GM19455 (cell line): ENCODE data around the gene PLCB4.

ENCODE experiments used
- ATAC-seq: cut with Tn5 transposase; IDR thresholded peaks from one replicate; pipeline ENCODE4 v1.9.1; 2021; ENCODE audit not compliant: unreplicated experiment

PLCB4 gene

GRCh38 chr20:9416421-9416820, 347.5 kb downstream of the PLCB4 start:
- no peak for ATAC-seq

GRCh38 chr20:9417665-9418064, 348.8 kb downstream of the PLCB4 start:
- no peak for ATAC-seq

- ATAC-seq: no peak
These were observed 353.6 kb downstream of the PLCB4 start for GRCh38 chr20:9422321-9423057.

GRCh38 chr20:9424551-9424950, 355.7 kb downstream of the PLCB4 start:
- ATAC-seq: no peak

GRCh38 chr20:9427430-9428291, 358.8 kb downstream of the PLCB4 start:
- no peak for ATAC-seq

GRCh38 chr20:9428292-9428607, 359.4 kb downstream of the PLCB4 start:
- ATAC-seq: no peak

- no peak for ATAC-seq
These were observed 370.9 kb downstream of the PLCB4 start for GRCh38 chr20:9439806-9440205.

- no peak for ATAC-seq
These were observed 372.0 kb downstream of the PLCB4 start for GRCh38 chr20:9440892-9441291.

- peak; percentile 65 for ATAC-seq
These were observed 373.1 kb downstream of the PLCB4 start for GRCh38 chr20:9441948-9442347.

- peak; percentile 53 for ATAC-seq
These were observed 374.0 kb downstream of the PLCB4 start for GRCh38 chr20:9442858-9443257.

- ATAC-seq: no peak
These were observed 376.0 kb downstream of the PLCB4 start for GRCh38 chr20:9444921-9445320.

GRCh38 chr20:9447182-9447581, 378.3 kb downstream of the PLCB4 start:
- no peak for ATAC-seq

- no peak for ATAC-seq
These were observed 384.3 kb downstream of the PLCB4 start for GRCh38 chr20:9453201-9453600.

GRCh38 chr20:9454791-9455190, 385.9 kb downstream of the PLCB4 start:
- ATAC-seq: no peak

- ATAC-seq: no peak
These were observed 388.2 kb downstream of the PLCB4 start for GRCh38 chr20:9457136-9457535.

- ATAC-seq: no peak
These were observed 389.4 kb downstream of the PLCB4 start for GRCh38 chr20:9458138-9458796.

- ATAC-seq: no peak
These were observed 391.6 kb downstream of the PLCB4 start for GRCh38 chr20:9460518-9460917.

- ATAC-seq: no peak
These were observed 399.1 kb downstream of the PLCB4 start for GRCh38 chr20:9467995-9468394.

- ATAC-seq: no peak
These were observed 406.0 kb downstream of the PLCB4 start for GRCh38 chr20:9474835-9475415.

GRCh38 chr20:9475456-9475855, 406.6 kb downstream of the PLCB4 start:
- no peak for ATAC-seq

- no peak for ATAC-seq
These were observed 407.3 kb downstream of the PLCB4 start for GRCh38 chr20:9476174-9476573.

- ATAC-seq: no peak
These were observed 407.8 kb downstream of the PLCB4 start for GRCh38 chr20:9476637-9477036.
